HG03135 (cell line): ENCODE measurements around the gene C1orf146.
"Not testable (repeated sequence)": the region's sequence is repeated elsewhere in the genome, so short reads cannot be mapped to it uniquely, and the experiment has no call there.

Experiments
- ATAC-seq: cut with Tn5 transposase; IDR thresholded peaks from one replicate; pipeline ENCODE4 v1.9.1; 2021; ENCODE audit warnings: mild to moderate bottlenecking, moderate library complexity; ENCODE audit not compliant: unreplicated experiment

Gene C1orf146

GRCh38 chr1:92273039-92273438 lies 55.3 kb downstream of the C1orf146 start:
- ATAC-seq: no peak

DNA sequence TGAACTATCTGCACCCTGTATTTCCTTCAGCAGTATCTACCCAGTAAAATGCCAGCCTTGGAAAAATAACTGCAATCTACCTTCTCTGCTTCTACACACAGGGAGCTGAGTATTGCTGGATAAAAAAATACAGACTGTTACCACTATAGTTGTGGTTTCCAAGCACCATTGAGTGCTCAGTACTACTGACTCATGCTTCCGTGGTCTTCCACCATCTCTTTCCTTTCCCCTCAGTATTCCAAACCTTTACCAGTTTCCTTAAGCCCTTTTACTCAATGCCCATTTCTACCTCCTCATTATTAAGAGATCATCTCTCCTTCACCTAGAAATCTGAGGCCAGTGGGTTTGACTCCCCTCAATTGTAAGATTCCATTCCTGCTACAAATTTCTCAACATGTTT lies 57.2 kb downstream of the C1orf146 start:
- no peak for ATAC-seq

GRCh38 chr1:92276082-92276481 lies 58.4 kb downstream of the C1orf146 start:
- no peak for ATAC-seq

- ATAC-seq: no peak
Measured at GRCh38 chr1:92277105-92277723, 59.5 kb downstream of the C1orf146 start.

DNA sequence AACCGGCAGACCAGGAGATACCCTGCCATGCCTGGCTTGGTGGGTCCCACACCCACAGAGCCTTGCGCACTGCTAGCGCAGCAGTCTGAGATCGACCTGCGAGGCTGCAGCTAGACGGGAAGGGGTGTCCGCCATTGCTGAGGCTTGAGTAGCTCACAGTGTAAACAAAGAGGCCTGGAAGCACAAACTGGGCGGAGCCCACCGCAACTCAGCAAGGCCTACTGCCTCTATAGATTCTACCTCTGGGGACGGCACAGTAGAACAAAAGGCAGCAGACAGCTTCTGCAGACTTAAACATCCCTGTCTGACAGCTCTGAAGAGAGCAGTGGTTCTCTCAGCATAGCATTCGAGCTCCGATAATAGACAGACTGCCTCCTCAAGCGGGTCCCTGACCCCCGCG lies 62.1 kb downstream of the C1orf146 start:
- not testable (repeated sequence) for ATAC-seq

DNA sequence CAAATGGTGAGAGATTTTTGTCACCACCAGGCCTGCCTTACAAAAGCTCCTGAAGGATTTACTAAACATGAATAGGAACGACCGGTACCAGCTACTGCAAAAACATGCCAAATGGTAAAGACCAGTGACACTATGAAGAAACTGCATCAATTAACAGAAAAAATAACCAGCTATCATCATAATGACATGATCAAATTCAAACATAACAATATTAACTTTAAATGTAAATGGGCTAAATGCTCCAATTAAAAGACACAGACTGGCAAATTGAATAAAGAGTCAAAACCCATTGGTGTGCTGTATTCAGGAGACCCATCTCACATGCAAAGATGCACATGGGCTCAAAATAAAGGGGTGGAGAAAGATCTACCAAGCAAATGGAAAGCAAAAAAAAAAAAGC lies 63.7 kb downstream of the C1orf146 start:
- ATAC-seq: not testable (repeated sequence)

DNA sequence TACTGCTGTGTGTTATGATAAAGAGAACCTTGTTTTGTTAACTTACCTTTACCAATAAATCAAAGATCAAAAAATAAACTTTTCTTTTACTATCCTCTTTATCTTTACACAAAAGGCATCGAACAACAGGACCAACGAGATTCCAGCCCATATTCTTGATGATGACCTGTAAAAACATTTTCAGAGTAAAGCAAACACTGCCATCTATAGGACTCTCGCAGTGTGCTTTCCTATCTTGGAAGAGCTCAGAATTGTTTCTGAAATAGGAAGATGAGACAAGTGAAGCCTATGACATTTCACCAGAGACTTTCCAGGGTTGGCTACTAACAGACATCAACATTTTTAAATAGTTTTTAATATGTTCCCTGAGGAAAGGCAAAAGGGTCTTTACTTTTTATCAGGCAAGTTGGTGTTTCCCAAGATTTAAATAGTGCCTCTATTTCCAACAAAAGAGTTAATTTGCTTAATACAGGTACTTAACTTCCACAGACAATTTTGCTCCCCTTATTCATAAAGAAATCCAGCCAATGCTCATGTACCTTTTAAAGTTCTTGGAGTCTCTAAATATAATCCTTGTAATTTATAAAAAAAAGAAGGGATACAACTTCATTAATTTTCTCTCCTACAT lies 73.8 kb downstream of the C1orf146 start:
- no peak for ATAC-seq
